CD4-positive, CD25-positive, alpha-beta regulatory T cell (primary cell): ENCODE results near the gene JPH2. TPM values are rescaled to one million over a fixed set of nuclear protein-coding genes. Genes with fewer than 3 reads are reported as not detected.

Experiments used
- ATAC-seq, 2 donors: fragments of 150-1000 bp; cut with Tn5 transposase; one replicate each; pipeline ENCODE4 v1.10.0; 2021; ENCODE audit warnings: low read depth in 2 of 2, moderate number of reproducible peaks in 2 of 2, moderate library complexity in 1 of 2
- DNase-seq, 3 donors: peaks; one replicate each; pipeline versions ENCODE4 v3.0.0 to v3.0.0-alpha.2; 2012 to 2022; ENCODE audit warnings: mixed read lengths in 1 of 3
- H3K27ac ChIP-seq: one replicate; pipeline ENCODE4 v1.7.0; 2013; ENCODE audit warnings: mild to moderate bottlenecking, low read length; ENCODE audit not compliant: insufficient read depth, poor library complexity, severe bottlenecking
- H3K27me3 ChIP-seq: one replicate; pipeline ENCODE4 v1.7.0; 2013; ENCODE audit warnings: low read length; ENCODE audit not compliant: control insufficient read depth, insufficient read depth
- H3K36me3 ChIP-seq: one replicate; pipeline ENCODE4 v1.7.0; 2013; ENCODE audit warnings: mild to moderate bottlenecking, low read length, moderate library complexity; ENCODE audit not compliant: control insufficient read depth, insufficient read depth
- H3K4me1 ChIP-seq: 2 replicates; pipeline ENCODE4 v1.7.0; 2013; ENCODE audit warnings: mild to moderate bottlenecking, low read length; ENCODE audit not compliant: insufficient read depth, control insufficient read depth, poor library complexity, severe bottlenecking
- H3K4me3 ChIP-seq: one replicate; pipeline ENCODE4 v1.7.0; 2013; ENCODE audit warnings: low read depth, mild to moderate bottlenecking, low read length, moderate library complexity
- H3K9me3 ChIP-seq, 2 experiments: 1 replicate in 1 of 2; 2 replicates in 1 of 2; pipeline ENCODE4 v1.7.0; 2013; ENCODE audit warnings: low read length in 2 of 2, mild to moderate bottlenecking in 1 of 2, moderate library complexity in 1 of 2; ENCODE audit not compliant: control insufficient read depth in 2 of 2
- H3K27ac Mint-ChIP-seq, 3 donors: one replicate each; pipeline ENCODE4 v1.8.0; 2020 to 2022; ENCODE audit warnings: mild to moderate bottlenecking in 3 of 3, mixed read lengths in 3 of 3, moderate library complexity in 2 of 3
- H3K27me3 Mint-ChIP-seq: one replicate; pipeline ENCODE4 v1.8.0; 2022; ENCODE audit warnings: mild to moderate bottlenecking, mixed read lengths
- H3K36me3 Mint-ChIP-seq: one replicate; pipeline ENCODE4 v1.8.0; 2020; ENCODE audit warnings: mixed read lengths
- H3K4me1 Mint-ChIP-seq, 4 donors: one replicate each; pipeline ENCODE4 v1.8.0; 2020 to 2022; ENCODE audit warnings: mixed read lengths in 4 of 4, mild to moderate bottlenecking in 1 of 4
- H3K4me3 Mint-ChIP-seq, 4 donors: one replicate each; pipeline ENCODE4 v1.8.0; 2020 to 2022; ENCODE audit warnings: mild to moderate bottlenecking in 4 of 4, mixed read lengths in 4 of 4, moderate library complexity in 3 of 4
- H3K9me3 Mint-ChIP-seq, 7 donors: one replicate each; pipeline ENCODE4 v1.8.0; 2020 to 2022; ENCODE audit warnings: mixed read lengths in 7 of 7, mild to moderate bottlenecking in 3 of 7, moderate library complexity in 2 of 7
- polyA plus RNA-seq, 4 donors: library from polyadenylated mRNA; unstranded; fragments of 300-500 nt; fragmentation: Illumina TruSeq; gene quantifications; one replicate each; pipeline ENCODE4 v1.2.3, GENCODE V29; 2021
- total RNA-seq: library from RNA; stranded (reverse); gene quantifications from one replicate; pipeline ENCODE4 v1.2.3, GENCODE V29; 2022

Gene JPH2
- total and polyA plus RNA-seq, 5 donors from 2014 or later = not detected

DNA sequence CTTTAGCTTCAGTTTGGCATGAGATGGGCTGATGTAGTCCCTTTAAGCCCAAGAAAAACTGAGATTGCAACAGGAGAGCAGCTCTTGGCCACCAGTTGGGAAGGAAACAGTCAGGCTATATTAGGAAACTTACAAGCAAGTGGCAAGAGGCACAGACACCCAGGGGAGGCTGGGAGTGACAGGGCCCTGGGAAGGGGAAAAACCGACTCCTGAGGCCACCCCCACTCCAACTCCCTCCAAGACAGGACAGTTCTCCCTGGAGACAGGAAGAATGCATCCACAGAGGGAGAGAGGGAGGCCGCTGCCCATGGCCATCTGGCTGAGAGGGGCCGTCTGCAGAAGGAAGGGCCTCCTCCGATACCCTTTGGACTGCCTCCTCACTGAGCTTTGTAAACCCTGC lies 20.5 kb downstream of the JPH2 start:
- H3K27ac ChIP-seq = no peak overlapping the region
- Mint-ChIP-seq H3K36me3 (no peaks in the 10 kb centered on the region), H3K4me1 (no peaks in the 10 kb centered on the region), H3K4me3 (no peak overlapping the region), H3K27me3 (peaks cover 36% of the 10 kb centered on the region), H3K27ac (no peak overlapping the region), H3K9me3 (peaks cover 0 to 3% (median 0%) of the 10 kb centered on the region in 7 donors)
- H3K9me3 ChIP-seq = no peaks in the 10 kb centered on the region
- DNase-seq (no peak), ATAC-seq (no peak)
- H3K4me3 ChIP-seq = no peak overlapping the region
- H3K27me3 ChIP-seq = peaks cover 11% of the 10 kb centered on the region
- H3K4me1 ChIP-seq = no peaks in the 10 kb centered on the region
- H3K36me3 ChIP-seq = no peaks in the 10 kb centered on the region

DNA sequence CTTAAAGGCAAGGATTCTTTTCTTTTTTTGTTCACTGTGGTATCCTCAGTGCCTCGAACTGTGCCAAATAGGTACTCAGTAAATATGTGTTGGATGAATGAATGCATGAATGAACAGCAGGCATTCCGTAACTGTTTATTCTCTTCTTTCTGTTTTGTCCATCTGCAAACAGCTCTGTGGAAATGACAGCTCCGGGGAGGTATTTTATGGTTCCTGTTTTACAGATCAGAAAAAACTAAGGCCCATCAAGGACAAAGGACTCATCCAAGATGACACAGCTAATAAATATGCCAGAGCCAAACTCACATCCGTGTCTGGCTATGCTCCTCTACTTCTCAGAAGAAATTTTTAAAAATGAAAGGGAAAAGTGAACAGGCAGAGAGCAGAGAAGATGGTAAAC lies 21.0 kb downstream of the JPH2 start:
- Histone ChIP-seq H3K4me1 (no peaks in the 10 kb centered on the region), H3K27ac (no peak overlapping the region), H3K27me3 (peaks cover 6% of the 10 kb centered on the region), H3K36me3 (no peaks in the 10 kb centered on the region), H3K4me3 (no peak overlapping the region), H3K9me3 (no peaks in the 10 kb centered on the region)
- H3K27ac Mint-ChIP-seq = no peak overlapping the region
- H3K9me3 Mint-ChIP-seq = peaks cover 0 to 3% (median 0%) of the 10 kb centered on the region in 7 donors
- H3K36me3 Mint-ChIP-seq = no peaks in the 10 kb centered on the region
- H3K4me3 Mint-ChIP-seq = no peak overlapping the region
- H3K4me1 Mint-ChIP-seq = no peaks in the 10 kb centered on the region
- no peak for ATAC-seq
- peaks cover 32% of the 10 kb centered on the region for H3K27me3 Mint-ChIP-seq
- DNase-seq = no peak

DNA sequence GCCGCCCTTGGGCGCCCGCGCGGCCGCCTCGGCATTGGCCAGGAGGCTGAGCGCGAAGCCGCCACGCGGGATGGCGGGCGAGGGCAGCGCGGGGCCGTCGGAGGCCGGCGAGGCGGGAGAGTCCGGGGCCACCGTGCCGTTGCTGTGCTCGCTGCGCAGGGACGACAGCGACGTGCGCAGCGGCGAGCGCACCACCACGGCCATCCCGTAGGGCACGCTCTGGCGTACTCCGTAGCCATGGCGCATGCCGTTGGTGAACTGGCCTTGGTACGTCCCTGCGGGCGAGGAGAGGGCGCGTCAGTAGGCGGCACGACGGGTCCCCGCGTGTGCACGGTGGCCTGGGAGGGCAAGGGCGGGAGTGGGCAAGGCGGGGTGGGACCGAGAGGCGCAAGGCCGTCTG lies 26.9 kb downstream of the JPH2 start:
- H3K4me1 Mint-ChIP-seq = no peaks in the 10 kb centered on the region
- H3K27me3 Mint-ChIP-seq = peaks cover 10% of the 10 kb centered on the region

DNA sequence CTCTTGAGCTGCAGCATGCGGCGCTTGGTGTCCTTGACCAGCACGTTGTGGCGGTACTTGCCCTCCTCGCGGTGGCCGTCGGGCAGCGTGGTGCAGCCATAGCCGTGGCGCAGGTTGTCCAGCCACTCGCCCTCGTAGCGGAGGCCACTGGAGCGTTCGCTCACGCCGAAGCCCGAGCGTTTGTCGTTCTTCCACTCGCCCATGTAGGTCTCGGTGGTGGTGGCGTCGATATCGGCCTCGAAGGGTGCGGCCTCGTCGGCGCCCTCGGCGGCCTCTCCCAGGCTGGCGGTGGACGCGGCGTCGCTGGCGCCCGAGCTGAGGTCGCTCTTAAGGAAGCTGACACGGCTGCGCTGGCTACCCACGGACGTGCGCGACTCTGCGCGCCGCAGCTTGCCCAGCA lies 27.3 kb downstream of the JPH2 start:
- no peak overlapping the region for H3K4me3 Mint-ChIP-seq

More for the DNA sequence above, 26.9 kb downstream of the JPH2 start:
- Histone ChIP-seq H3K36me3 (no peaks in the 10 kb centered on the region), H3K27ac (no peak overlapping the region), H3K4me3 (no peak overlapping the region), H3K4me1 (no peaks in the 10 kb centered on the region), H3K27me3 (peaks cover 2% of the 10 kb centered on the region), H3K9me3 (no peaks in the 10 kb centered on the region)
- DNase-seq (no peak), ATAC-seq (no peak)
- H3K27ac Mint-ChIP-seq = no peak overlapping the region
- H3K4me3 Mint-ChIP-seq = no peak overlapping the region
- peaks cover 0 to 4% (median 0%) of the 10 kb centered on the region in 7 donors for H3K9me3 Mint-ChIP-seq
- no peaks in the 10 kb centered on the region for H3K36me3 Mint-ChIP-seq

DNA sequence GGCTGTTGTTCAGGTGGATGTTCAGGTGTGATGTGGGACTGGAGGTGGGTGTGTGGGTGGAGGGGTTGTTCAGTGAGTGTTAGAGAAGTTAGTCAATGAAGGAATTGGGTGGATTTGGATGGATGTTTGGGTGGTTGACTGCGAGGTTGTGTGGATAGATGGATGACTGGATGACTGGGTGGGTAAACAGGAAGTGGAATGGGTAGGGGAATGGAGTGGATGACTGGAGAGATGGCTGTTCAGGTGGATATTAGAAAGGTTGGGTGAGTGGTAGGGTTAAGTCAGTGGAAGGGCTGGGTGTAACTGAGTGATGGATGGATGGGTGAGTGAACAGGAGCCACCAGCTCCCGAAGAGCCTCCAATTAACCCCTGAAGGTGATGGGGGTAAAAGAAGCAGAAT lies 27.9 kb downstream of the JPH2 start:
- Mint-ChIP-seq H3K4me3 (no peak overlapping the region), H3K27me3 (peaks cover 10% of the 10 kb centered on the region)
- no peak for ATAC-seq

More for the DNA sequence above, 27.3 kb downstream of the JPH2 start:
- Histone ChIP-seq H3K36me3 (no peaks in the 10 kb centered on the region), H3K9me3 (no peaks in the 10 kb centered on the region), H3K27me3 (peaks cover 2% of the 10 kb centered on the region), H3K27ac (no peak overlapping the region), H3K4me1 (no peaks in the 10 kb centered on the region), H3K4me3 (no peak overlapping the region)
- Mint-ChIP-seq H3K9me3 (peaks cover 0 to 4% (median 0%) of the 10 kb centered on the region in 7 donors), H3K27ac (no peak overlapping the region), H3K36me3 (no peaks in the 10 kb centered on the region), H3K27me3 (peaks cover 10% of the 10 kb centered on the region), H3K4me1 (no peaks in the 10 kb centered on the region)
- ATAC-seq = no peak
- no peak for DNase-seq

DNA sequence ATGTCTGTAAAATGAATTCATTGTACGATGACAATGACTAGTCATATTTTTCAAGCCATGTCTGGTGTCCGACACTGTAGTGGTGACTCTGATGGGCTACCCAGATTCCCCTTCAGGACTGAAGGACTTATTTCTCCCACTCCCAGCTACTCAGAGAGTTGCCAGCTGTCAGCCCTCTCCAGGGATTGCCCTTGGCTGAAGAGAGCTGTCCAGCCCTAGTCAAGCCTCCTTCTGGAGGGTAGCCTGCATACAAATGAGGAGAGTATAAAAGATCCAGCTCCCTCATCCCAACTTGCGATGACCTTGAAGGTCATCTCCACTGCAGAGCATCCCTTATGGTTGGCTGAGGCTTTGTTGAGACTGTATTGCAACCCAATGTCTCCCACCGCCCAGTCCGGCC lies 29.9 kb downstream of the JPH2 start:
- Mint-ChIP-seq H3K27me3 (peaks cover 6% of the 10 kb centered on the region), H3K36me3 (no peaks in the 10 kb centered on the region), H3K4me1 (peaks cover 0 to 14% (median 7%) of the 10 kb centered on the region in 4 donors), H3K9me3 (peaks cover 0 to 3% (median 0%) of the 10 kb centered on the region in 7 donors), H3K4me3 (no peak overlapping the region), H3K27ac (no peak overlapping the region)
- Histone ChIP-seq H3K4me1 (no peaks in the 10 kb centered on the region), H3K9me3 (no peaks in the 10 kb centered on the region), H3K27ac (no peak overlapping the region), H3K27me3 (peaks cover 2% of the 10 kb centered on the region), H3K4me3 (no peak overlapping the region), H3K36me3 (no peaks in the 10 kb centered on the region)
- ATAC-seq (no peak), DNase-seq (no peak)

More for the DNA sequence above, 27.9 kb downstream of the JPH2 start:
- Mint-ChIP-seq H3K9me3 (peaks cover 0 to 4% (median 0%) of the 10 kb centered on the region in 7 donors), H3K4me1 (peaks cover 0 to under 1% (median 0%) of the 10 kb centered on the region in 4 donors), H3K36me3 (no peaks in the 10 kb centered on the region), H3K27ac (no peak overlapping the region)
- H3K4me1 ChIP-seq = no peaks in the 10 kb centered on the region
- no peak overlapping the region for H3K27ac ChIP-seq
- peaks cover 2% of the 10 kb centered on the region for H3K27me3 ChIP-seq
- H3K9me3 ChIP-seq = no peaks in the 10 kb centered on the region
- no peak overlapping the region for H3K4me3 ChIP-seq
- H3K36me3 ChIP-seq = no peaks in the 10 kb centered on the region
- DNase-seq = no peak

DNA sequence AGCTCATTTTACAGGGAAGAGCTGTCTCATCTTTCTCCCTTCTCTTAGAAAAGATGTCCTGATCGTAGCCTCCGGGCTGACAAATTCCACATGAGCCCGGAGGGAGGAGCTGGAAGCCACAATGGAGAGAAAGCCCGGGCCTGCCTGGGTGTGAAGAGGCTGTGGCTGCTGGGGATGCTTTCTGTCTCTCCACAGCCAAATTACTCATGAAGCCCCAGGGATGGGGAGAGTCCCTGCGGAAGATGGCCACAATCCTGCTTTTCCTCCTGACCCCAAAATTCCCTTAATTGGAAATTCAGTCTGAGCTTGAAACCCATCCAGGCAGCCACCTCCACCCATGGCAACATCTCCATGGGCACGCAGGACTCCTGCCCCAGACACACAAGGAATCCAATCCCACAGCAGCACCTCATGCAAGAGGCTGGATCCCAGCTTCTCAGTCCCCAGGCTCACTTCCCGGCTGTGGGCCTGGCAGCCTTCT lies 32.4 kb downstream of the JPH2 start:
- Histone ChIP-seq H3K4me1 (no peaks in the 10 kb centered on the region), H3K27ac (no peak overlapping the region), H3K36me3 (no peaks in the 10 kb centered on the region), H3K27me3 (peaks cover 2% of the 10 kb centered on the region), H3K9me3 (no peaks in the 10 kb centered on the region), H3K4me3 (no peak overlapping the region)
- Mint-ChIP-seq H3K27me3 (peaks cover 10% of the 10 kb centered on the region), H3K36me3 (no peaks in the 10 kb centered on the region), H3K9me3 (peaks cover 0 to 3% (median 0%) of the 10 kb centered on the region in 7 donors), H3K4me1 (peaks cover 0 to 14% (median 7%) of the 10 kb centered on the region in 4 donors), H3K27ac (peak overlapping the region in 1 of 3 donors; percentile 82), H3K4me3 (no peak overlapping the region)
- ATAC-seq (no peak), DNase-seq (no peak)

DNA sequence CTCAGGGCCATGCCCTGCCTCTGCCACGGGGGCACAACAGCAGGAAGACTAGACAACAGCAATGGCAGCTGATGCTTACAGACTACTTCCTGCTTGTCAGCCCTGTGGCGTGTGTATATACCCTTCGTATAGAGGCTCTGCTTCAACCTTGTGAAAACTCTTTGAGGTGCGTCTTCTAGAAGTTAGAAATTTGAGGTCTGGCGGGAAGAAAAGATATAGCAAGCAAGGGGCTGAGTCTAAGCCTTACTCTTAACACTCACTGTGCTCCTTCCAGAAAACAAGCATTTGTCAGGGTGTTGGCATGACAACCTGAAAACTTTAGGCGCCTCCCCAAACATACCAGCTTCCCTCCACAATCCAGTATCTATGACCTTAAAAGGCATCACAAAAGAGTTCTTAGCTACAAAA lies 33.3 kb downstream of the JPH2 start:
- peak; percentile 79 to 89 for ATAC-seq
- no peaks in the 10 kb centered on the region for H3K4me1 ChIP-seq
- Mint-ChIP-seq H3K4me3 (peak overlapping the region in 3 of 4 donors; percentile 23 to 48 (median 33)), H3K27ac (peak overlapping the region; percentile 13 to 93 (median 88)), H3K4me1 (peaks cover 0 to 14% (median 7%) of the 10 kb centered on the region in 4 donors), H3K36me3 (no peaks in the 10 kb centered on the region), H3K27me3 (peaks cover 4% of the 10 kb centered on the region), H3K9me3 (peaks cover 0 to 2% (median 0%) of the 10 kb centered on the region in 7 donors)
- no peak overlapping the region for H3K27ac ChIP-seq
- DNase-seq = peak in 2 of 3 donors; percentile 26 to 39
- peaks cover 2% of the 10 kb centered on the region for H3K27me3 ChIP-seq
- H3K9me3 ChIP-seq = no peaks in the 10 kb centered on the region
- no peak overlapping the region for H3K4me3 ChIP-seq
- H3K36me3 ChIP-seq = no peaks in the 10 kb centered on the region
